Mammary epithelial cell (primary cell): ENCODE results near the gene PDE11A.

Experiments
- EZH2 ChIP-seq: IDR thresholded peaks from 2 replicates; pipeline ENCODE4 v1.6.1; 2012; ENCODE audit warnings: low read length, inconsistent platforms, borderline replicate concordance
- TF ChIP-seq, protein P1 (sequence below), 2 donors: IDR thresholded peaks in 1 of 2; conservative IDR thresholded peaks in 1 of 2; 2 replicates each; pipeline ENCODE4 v1.5.1; 2011 to 2012; ENCODE audit warnings: inconsistent platforms in 2 of 2, low read length in 2 of 2, mild to moderate bottlenecking in 2 of 2, control low read depth in 1 of 2, low read depth in 1 of 2; ENCODE audit not compliant: insufficient read depth in 1 of 2; ENCODE audit errors: extremely low read depth in 1 of 2

DNA sequence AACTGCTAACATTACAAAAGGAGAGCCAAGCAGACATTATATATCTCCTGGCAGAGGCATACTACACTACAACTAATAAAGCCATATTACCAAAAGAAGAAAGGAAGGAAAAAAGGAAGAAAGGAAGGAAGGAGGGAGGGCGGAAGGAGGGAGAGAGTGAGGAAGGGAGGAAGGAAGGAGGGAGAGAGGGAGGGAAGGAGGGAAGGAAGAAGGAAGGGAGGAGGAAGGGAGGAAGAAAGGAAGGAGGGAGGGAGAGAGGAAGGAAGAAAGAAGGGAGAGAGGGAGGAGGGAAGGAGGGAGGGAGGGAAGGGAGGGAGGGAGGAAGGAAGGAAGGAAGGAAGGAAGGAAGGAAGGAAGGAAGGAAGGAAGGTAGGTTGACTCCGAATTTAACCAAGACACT is 133.4 kb downstream of the PDE11A start:
- TF ChIP-seq, protein P1, sequence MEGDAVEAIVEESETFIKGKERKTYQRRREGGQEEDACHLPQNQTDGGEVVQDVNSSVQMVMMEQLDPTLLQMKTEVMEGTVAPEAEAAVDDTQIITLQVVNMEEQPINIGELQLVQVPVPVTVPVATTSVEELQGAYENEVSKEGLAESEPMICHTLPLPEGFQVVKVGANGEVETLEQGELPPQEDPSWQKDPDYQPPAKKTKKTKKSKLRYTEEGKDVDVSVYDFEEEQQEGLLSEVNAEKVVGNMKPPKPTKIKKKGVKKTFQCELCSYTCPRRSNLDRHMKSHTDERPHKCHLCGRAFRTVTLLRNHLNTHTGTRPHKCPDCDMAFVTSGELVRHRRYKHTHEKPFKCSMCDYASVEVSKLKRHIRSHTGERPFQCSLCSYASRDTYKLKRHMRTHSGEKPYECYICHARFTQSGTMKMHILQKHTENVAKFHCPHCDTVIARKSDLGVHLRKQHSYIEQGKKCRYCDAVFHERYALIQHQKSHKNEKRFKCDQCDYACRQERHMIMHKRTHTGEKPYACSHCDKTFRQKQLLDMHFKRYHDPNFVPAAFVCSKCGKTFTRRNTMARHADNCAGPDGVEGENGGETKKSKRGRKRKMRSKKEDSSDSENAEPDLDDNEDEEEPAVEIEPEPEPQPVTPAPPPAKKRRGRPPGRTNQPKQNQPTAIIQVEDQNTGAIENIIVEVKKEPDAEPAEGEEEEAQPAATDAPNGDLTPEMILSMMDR (conservative IDR thresholded peaks at IDR 0.05 in 1 of 2, IDR thresholded peaks at IDR 0.05 in 1 of 2; ENCODE audit: extremely low read depth in 1 of 2, insufficient read depth in 1 of 2, low read depth in 1 of 2, low read length in 2 of 2), result no peak
- no peak for TF ChIP-seq EZH2
